ENCODE results near the gene TPST1.

GRCh38 chr7:66207540-66207939, 2.4 kb downstream of the TPST1 start:
- TF ChIP-seq POLR2AphosphoS5 (IDR thresholded peaks at IDR 0.05; ENCODE audit: borderline replicate concordance, low read depth, low read length) (no peak), EZH2 (IDR thresholded peaks at IDR 0.05) (no peak), FOXP2 (optimal IDR thresholded peaks at IDR 0.05; ENCODE audit: control extremely low read depth, extremely low read length, insufficient read depth) (no peak)

Measured in SK-N-MC (cell line).